GM12875 (cell line): ENCODE measurements around the gene TMEM151B.
"Not testable (repeated sequence)": the region's sequence is repeated elsewhere in the genome, so short reads cannot be mapped to it uniquely, and the experiment has no call there.

ENCODE experiments used
- H3K4me3 ChIP-seq: one replicate; pipeline ENCODE4 v1.5.1; 2011; ENCODE audit warnings: low read depth, low read length, control low read depth
- CTCF ChIP-seq: IDR thresholded peaks from 2 replicates; pipeline ENCODE4 v1.5.1; 2011; ENCODE audit warnings: low read depth, mild to moderate bottlenecking, control low read depth, inconsistent platforms, low read length, moderate library complexity, borderline replicate concordance; ENCODE audit not compliant: insufficient read depth

Gene TMEM151B

DNA sequence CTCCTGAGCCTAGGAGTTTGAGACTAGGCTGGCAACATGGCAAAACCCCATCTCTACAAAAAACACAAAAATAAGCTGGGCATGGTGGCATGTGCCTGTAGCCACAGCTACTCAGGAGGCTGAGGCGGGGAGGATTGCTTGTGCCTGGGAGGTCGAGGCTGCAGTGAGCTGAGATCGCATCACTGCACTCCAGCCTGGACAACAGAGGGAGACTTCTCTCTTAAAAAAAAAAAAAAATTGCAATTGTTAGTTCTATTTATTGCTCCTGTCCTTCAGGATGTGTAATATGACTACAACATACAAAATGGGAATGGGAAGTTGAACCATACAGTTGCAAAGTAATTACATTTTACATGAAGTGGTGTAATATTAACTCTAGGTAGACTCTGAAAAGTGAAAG lies 51.0 kb downstream of the TMEM151B start:
- TF ChIP-seq CTCF = no peak
- H3K4me3 ChIP-seq = no peak overlapping the region

DNA sequence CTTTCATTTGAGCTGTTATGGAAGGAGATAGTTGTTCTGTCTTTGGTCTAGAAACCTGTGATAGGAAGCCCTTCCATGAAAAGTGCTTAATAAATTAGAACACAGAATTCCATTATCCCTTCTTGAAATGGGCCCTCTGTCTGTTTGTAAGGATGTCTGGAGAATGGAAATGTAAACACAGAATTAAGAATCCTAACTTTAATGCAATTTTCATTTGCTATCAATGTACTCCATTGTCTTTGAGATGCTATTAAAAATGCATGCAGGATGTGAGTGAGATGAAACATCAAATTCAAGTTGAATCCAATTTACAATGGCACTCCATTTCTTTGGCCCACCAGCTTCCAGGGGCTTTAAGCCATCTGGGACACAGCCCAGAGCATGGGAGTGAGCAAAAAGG lies 56.8 kb downstream of the TMEM151B start:
- TF ChIP-seq CTCF = no peak
- no peak overlapping the region for H3K4me3 ChIP-seq

- no peak overlapping the region for H3K4me3 ChIP-seq
- TF ChIP-seq CTCF = no peak
These were observed 57.5 kb downstream of the TMEM151B start for GRCh38 chr6:44327760-44328159.

- H3K4me3 ChIP-seq = not testable (repeated sequence)
These were observed 58.0 kb downstream of the TMEM151B start for GRCh38 chr6:44328203-44328602.

DNA sequence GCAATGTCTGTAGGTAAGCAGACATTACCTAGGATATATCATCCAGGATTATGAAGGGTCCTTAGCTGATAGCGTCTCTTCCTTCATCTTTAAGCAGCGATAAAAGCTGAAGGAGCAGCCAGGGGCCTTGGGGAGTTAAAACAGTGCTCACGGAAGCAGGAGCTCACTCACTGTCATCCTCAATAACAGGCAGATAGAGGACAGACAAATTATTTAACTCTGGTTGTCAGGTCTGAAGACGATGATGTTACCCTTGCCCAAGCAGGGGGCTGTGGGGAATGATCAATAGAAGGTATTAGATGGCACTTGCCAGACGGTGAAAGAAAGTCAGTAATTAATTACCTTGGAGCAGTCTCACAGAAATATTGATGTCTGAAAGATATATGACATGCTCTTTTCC lies 59.6 kb downstream of the TMEM151B start:
- no peak overlapping the region for H3K4me3 ChIP-seq
- TF ChIP-seq CTCF = no peak

GRCh38 chr6:44332585-44332984 lies 62.3 kb downstream of the TMEM151B start:
- TF ChIP-seq CTCF = no peak

GRCh38 chr6:44333273-44333919 lies 63.1 kb downstream of the TMEM151B start:
- no peak overlapping the region for H3K4me3 ChIP-seq
- no peak for TF ChIP-seq CTCF

More at GRCh38 chr6:44332585-44332984, 62.3 kb downstream of the TMEM151B start:
- no peak overlapping the region for H3K4me3 ChIP-seq
